ENCODE data around the gene PDAP1.

DNA sequence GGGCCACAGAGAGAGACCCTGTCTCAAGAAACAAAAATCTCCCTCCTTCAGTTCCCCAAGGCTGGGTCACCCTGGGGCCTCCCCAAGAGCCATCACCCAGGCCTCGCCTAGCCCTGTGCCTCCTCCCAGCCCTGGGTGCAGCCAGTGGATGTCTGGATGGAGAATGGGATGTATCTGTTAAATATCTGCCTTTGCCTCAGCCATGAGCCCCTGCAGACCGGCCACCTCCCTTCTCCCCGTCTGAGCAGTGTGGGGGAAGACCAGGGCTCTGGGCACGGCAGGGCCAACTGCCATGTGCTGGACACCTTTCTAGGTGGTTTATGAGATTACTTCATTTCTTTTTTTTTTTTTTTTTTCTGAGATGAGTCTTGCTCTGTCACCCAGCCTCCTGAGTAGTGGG is 23.9 kb downstream of the PDAP1 start:
- no peak for TF ChIP-seq GATA3 (IDR thresholded peaks at IDR 0.05; ENCODE audit: low read depth, low read length)
- no peak for TF ChIP-seq GATA2 (IDR thresholded peaks at IDR 0.05; ENCODE audit: low read depth, low read length)

Data from SH-SY5Y (cell line).